CD14-positive monocyte (primary cell): ENCODE results near the gene WWOX. TPM values are rescaled to one million over a fixed set of nuclear protein-coding genes. Genes with fewer than 3 reads are reported as not detected.

Experiments
- DNase-seq, 3 donors: peaks; one replicate each; pipeline ENCODE4 v3.0.0-alpha.2; 2011 to 2022
- H2AFZ ChIP-seq: 2 replicates; pipeline ENCODE4 v1.6.0; 2012; ENCODE audit warnings: mild to moderate bottlenecking, low read depth, low read length, inconsistent platforms; ENCODE audit not compliant: insufficient read depth, poor library complexity, severe bottlenecking
- H3K27ac ChIP-seq, 2 donors: 1 replicate in 1 of 2; 2 replicates in 1 of 2; pipeline ENCODE4 v1.5.1; 2012 to 2013; ENCODE audit warnings: low read length in 2 of 2, control low read depth in 1 of 2, inconsistent platforms in 1 of 2, low read depth in 1 of 2, mild to moderate bottlenecking in 1 of 2
- H3K27me3 ChIP-seq, 2 donors: one replicate each; pipeline versions ENCODE4 v1.6.0 to v1.6.1; 2011 to 2013; ENCODE audit warnings: low read length in 2 of 2; ENCODE audit not compliant: control insufficient read depth in 2 of 2, insufficient read depth in 2 of 2
- H3K36me3 ChIP-seq, 2 donors: replicated peaks in 1 of 2; 1 replicate in 1 of 2; 2 replicates in 1 of 2; pipeline versions ENCODE4 v1.5.1 to v1.6.1; 2012 to 2013; ENCODE audit warnings: low read length in 2 of 2, control low read depth in 1 of 2, inconsistent platforms in 1 of 2, mild to moderate bottlenecking in 1 of 2; ENCODE audit not compliant: insufficient read depth in 2 of 2, control insufficient read depth in 1 of 2
- H3K4me1 ChIP-seq, 2 donors: 1 replicate in 1 of 2; 2 replicates in 1 of 2; pipeline versions ENCODE4 v1.5.1 to v1.6.1; 2012 to 2013; ENCODE audit warnings: low read length in 2 of 2, control low read depth in 1 of 2, inconsistent platforms in 1 of 2, mild to moderate bottlenecking in 1 of 2, moderate library complexity in 1 of 2; ENCODE audit not compliant: insufficient read depth in 2 of 2, control insufficient read depth in 1 of 2
- H3K4me2 ChIP-seq: replicated peaks from 2 replicates; pipeline ENCODE3; 2012; ENCODE audit warnings: low read length, moderate library complexity, mild to moderate bottlenecking; ENCODE audit not compliant: poor library complexity, severe bottlenecking; ENCODE audit errors: extremely low read depth
- H3K4me3 ChIP-seq, 3 experiments: fragments of 200-600 bp in 1 of 3; sonication (generic) in 1 of 3; replicated peaks in 1 of 3; 1 replicate in 2 of 3; 2 replicates in 1 of 3; pipeline ENCODE4 v1.5.1; 2011 to 2013; ENCODE audit warnings: low read length in 3 of 3, mild to moderate bottlenecking in 3 of 3, control low read depth in 2 of 3, low read depth in 2 of 3, inconsistent platforms in 1 of 3, moderate library complexity in 1 of 3
- H3K79me2 ChIP-seq: 2 replicates; pipeline ENCODE4 v1.6.0; 2012; ENCODE audit warnings: mild to moderate bottlenecking, control low read depth, inconsistent platforms, low read length, moderate library complexity; ENCODE audit not compliant: insufficient read depth
- H3K9ac ChIP-seq: 2 replicates; pipeline ENCODE4 v1.6.0; 2017; ENCODE audit warnings: low read length, mild to moderate bottlenecking; ENCODE audit not compliant: insufficient read depth, poor library complexity, severe bottlenecking
- H3K9me3 ChIP-seq, 2 donors: replicated peaks in 1 of 2; 1 replicate in 1 of 2; 2 replicates in 1 of 2; pipeline versions ENCODE4 v1.5.1 to v1.6.1; 2012 to 2013; ENCODE audit warnings: low read length in 2 of 2, control low read depth in 1 of 2; ENCODE audit not compliant: control insufficient read depth in 1 of 2, insufficient read depth in 1 of 2
- H4K20me1 ChIP-seq: 2 replicates; pipeline ENCODE4 v1.6.0; 2012; ENCODE audit warnings: mild to moderate bottlenecking, low read length, control low read depth, moderate library complexity; ENCODE audit not compliant: insufficient read depth
- H3K27ac Mint-ChIP-seq, 7 donors: one replicate each; pipeline ENCODE4 v1.8.0; 2020; ENCODE audit warnings: mild to moderate bottlenecking in 7 of 7, mixed read lengths in 7 of 7, moderate library complexity in 6 of 7, inconsistent platforms in 2 of 7
- H3K27me3 Mint-ChIP-seq, 3 donors: one replicate each; pipeline ENCODE4 v1.8.0; 2021 to 2022; ENCODE audit warnings: low read depth in 3 of 3, mild to moderate bottlenecking in 3 of 3, mixed read lengths in 3 of 3, moderate library complexity in 3 of 3, inconsistent platforms in 1 of 3
- H3K36me3 Mint-ChIP-seq, 2 donors: one replicate each; pipeline ENCODE4 v1.8.0; 2020; ENCODE audit warnings: mixed read lengths in 2 of 2, inconsistent platforms in 1 of 2, mild to moderate bottlenecking in 1 of 2
- H3K4me1 Mint-ChIP-seq: one replicate; pipeline ENCODE4 v1.8.0; 2020; ENCODE audit warnings: mild to moderate bottlenecking, mixed read lengths
- H3K4me3 Mint-ChIP-seq, 2 donors: one replicate each; pipeline ENCODE4 v1.8.0; 2020; ENCODE audit warnings: mild to moderate bottlenecking in 2 of 2, mixed read lengths in 2 of 2, moderate library complexity in 1 of 2
- H3K9me3 Mint-ChIP-seq, 7 donors: one replicate each; pipeline ENCODE4 v1.8.0; 2020 to 2022; ENCODE audit warnings: mixed read lengths in 7 of 7, mild to moderate bottlenecking in 6 of 7, moderate library complexity in 6 of 7, inconsistent platforms in 2 of 7
- CTCF ChIP-seq: fragments of 200-600 bp; IDR thresholded peaks from one replicate; pipeline ENCODE4 v1.8.0; 2022; ENCODE audit warnings: antibody characterized with exemption, mild to moderate bottlenecking
- WGBS: methylation state at CpG from one replicate; pipeline ENCODE4 v1.1.5; 2013; ENCODE audit warnings: missing lambda C conversion rate; ENCODE audit not compliant: insufficient coverage; 5-methylcytosine and 5-hydroxymethylcytosine counted together
- intact Hi-C, 2 donors: fragments of 100-400 bp; cut with micrococcal nuclease; formaldehyde crosslinking; loops; one replicate each; pipeline versions ENCODE4 v1.15.0 to v1.15.1; 2023
- polyA plus RNA-seq, 3 donors: library from polyadenylated mRNA; depleted of rRNA in 1 of 3; unstranded in 2 of 3; stranded (reverse) in 1 of 3; fragments of 300-500 nt in 2 of 3; fragments of >200 nt in 1 of 3; fragmentation: Illumina TruSeq in 2 of 3; gene quantifications; 1 replicate in 2 of 3; 2 replicates in 1 of 3; pipeline ENCODE4 v1.2.3, GENCODE V29; 2012 to 2021

WWOX gene
- polyA plus RNA-seq, 3 donors, result 4.0 to 7.0 (median 6.3) TPM

GRCh38 chr16:78804058-78804735 is 704.7 kb downstream of the WWOX start:
- TF ChIP-seq CTCF, result no peak
- H3K4me1 Mint-ChIP-seq, result peaks cover 18% of the 10 kb centered on the region
- Histone ChIP-seq H3K9ac (no peak overlapping the region), H3K36me3 (no peaks in the 10 kb centered on the region), H3K9me3 (no peaks in the 10 kb centered on the region), H3K4me3 (no peak overlapping the region), H3K4me1 (peaks cover 9 to 13% of the 10 kb centered on the region in 2 donors), H3K27ac (no peak overlapping the region), H3K79me2 (no peaks in the 10 kb centered on the region), H3K27me3 (no peaks in the 10 kb centered on the region), H2AFZ (no peak overlapping the region), H4K20me1 (no peaks in the 10 kb centered on the region), H3K4me2 (no peak overlapping the region)
- H3K27me3 Mint-ChIP-seq, result no peaks in the 10 kb centered on the region
- no peak for DNase-seq
- H3K9me3 Mint-ChIP-seq, result peaks cover 0 to 5% (median 3%) of the 10 kb centered on the region in 7 donors
- H3K27ac Mint-ChIP-seq, result no peak overlapping the region
- 100% methylated on average over 2 of the region's 13 CpGs for WGBS
- intact Hi-C loops, result no loop called here
- H3K36me3 Mint-ChIP-seq, result no peaks in the 10 kb centered on the region
- H3K4me3 Mint-ChIP-seq, result no peak overlapping the region

- peak overlapping the region in 1 of 2 donors; percentile 73 for H3K4me3 Mint-ChIP-seq
- Histone ChIP-seq H3K27ac (peak overlapping the region in 1 of 2 donors; percentile 6), H3K4me3 (no peak overlapping the region), H3K4me1 (peaks cover 9 to 13% of the 10 kb centered on the region in 2 donors), H3K4me2 (peak overlapping the region; percentile 7), H3K27me3 (no peaks in the 10 kb centered on the region), H3K9me3 (no peaks in the 10 kb centered on the region), H3K79me2 (no peaks in the 10 kb centered on the region), H4K20me1 (no peaks in the 10 kb centered on the region), H3K36me3 (no peaks in the 10 kb centered on the region), H3K9ac (no peak overlapping the region), H2AFZ (no peak overlapping the region)
- no peaks in the 10 kb centered on the region for H3K36me3 Mint-ChIP-seq
- peaks cover 0 to 5% (median 3%) of the 10 kb centered on the region in 7 donors for H3K9me3 Mint-ChIP-seq
- intact Hi-C loops, result no loop called here
- no peaks in the 10 kb centered on the region for H3K27me3 Mint-ChIP-seq
- H3K4me1 Mint-ChIP-seq, result peaks cover 18% of the 10 kb centered on the region
- WGBS, result 92% methylated on average over 3 of the region's 5 CpGs
- DNase-seq, result peak in 1 of 3 donors; percentile 18
- no peak for TF ChIP-seq CTCF
- H3K27ac Mint-ChIP-seq, result peak overlapping the region; percentile 3 to 83 (median 42)
Observed at GRCh38 chr16:78805556-78805955, 706.1 kb downstream of the WWOX start.
